Right cardiac atrium (tissue), 5 donors: ENCODE measurements around the gene ATXN2. TPM values are rescaled to one million over a fixed set of nuclear protein-coding genes. Genes with fewer than 3 reads are reported as not detected.
"Not testable (repeated sequence)": the region's sequence is repeated elsewhere in the genome, so short reads cannot be mapped to it uniquely, and the experiment has no call there.

Source experiments
- ATAC-seq, 2 donors: fragments of 200-7000 bp; cut with Tn5 transposase; one replicate each; pipeline versions ENCODE4 v1.8.0 to v1.9.1; 2020; ENCODE audit warnings: moderate library complexity in 2 of 2, mild to moderate bottlenecking in 1 of 2
- DNase-seq, 3 donors: peaks; one replicate each; pipeline ENCODE4 v3.0.0-alpha.2; 2020
- H3K27ac ChIP-seq: one replicate; pipeline ENCODE4 v1.5.1; 2013; ENCODE audit warnings: mild to moderate bottlenecking, low read length, control low read depth, moderate library complexity
- H3K27me3 ChIP-seq: one replicate; pipeline ENCODE4 v1.6.1; 2013; ENCODE audit not compliant: control insufficient read depth, insufficient read depth
- H3K4me1 ChIP-seq: one replicate; pipeline ENCODE4 v1.6.1; 2013; ENCODE audit warnings: low read length; ENCODE audit not compliant: control insufficient read depth, insufficient read depth
- H3K4me3 ChIP-seq: one replicate; pipeline ENCODE4 v1.5.1; 2013; ENCODE audit warnings: low read length, control low read depth
- H3K9me3 ChIP-seq: one replicate; pipeline ENCODE4 v1.6.1; 2013; ENCODE audit warnings: low read length; ENCODE audit not compliant: control insufficient read depth
- WGBS: extraction: QIAGEN DNeasy Blood & Tissue Kit; methylation state at CpG from one replicate; pipeline ENCODE4 v1.1.7; 2013; 5-methylcytosine and 5-hydroxymethylcytosine counted together
- intact Hi-C, 4 donors: fragments of 100-400 bp; cut with DNase I; formaldehyde crosslinking; loops; one replicate each; pipeline versions ENCODE4 v1.11.0 to v1.14.0; 2022 to 2023
- polyA plus RNA-seq: library from polyadenylated mRNA; stranded (reverse); fragments of 200-250 nt; gene quantifications from one replicate; pipeline ENCODE4 v1.2.3, GENCODE V29; 2013
- total RNA-seq, 4 donors: library from RNA; stranded (reverse); fragmentation: NEBNext Ultra II Directional; extraction: Animal tissue kit (Norgen Biotek cat#: 25700); gene quantifications; one replicate each; pipeline ENCODE4 v1.2.1, GENCODE V29; 2021
- donor health status: healthy with polysubstance abuse.
- donor health status: DM: no; HTN: yes; CAD: no.
- donor health status: DM: no; HTN: no; CAD: no.
- donor health status: DM: no; HTN: yes; CAD: no; lungs with severe emphysema.
- donor health status: DM: yes; HTN: yes; CAD: no.

Gene ATXN2
- total and polyA plus RNA-seq, 5 donors, result 27.4 to 57.2 (median 56.8) TPM

DNA sequence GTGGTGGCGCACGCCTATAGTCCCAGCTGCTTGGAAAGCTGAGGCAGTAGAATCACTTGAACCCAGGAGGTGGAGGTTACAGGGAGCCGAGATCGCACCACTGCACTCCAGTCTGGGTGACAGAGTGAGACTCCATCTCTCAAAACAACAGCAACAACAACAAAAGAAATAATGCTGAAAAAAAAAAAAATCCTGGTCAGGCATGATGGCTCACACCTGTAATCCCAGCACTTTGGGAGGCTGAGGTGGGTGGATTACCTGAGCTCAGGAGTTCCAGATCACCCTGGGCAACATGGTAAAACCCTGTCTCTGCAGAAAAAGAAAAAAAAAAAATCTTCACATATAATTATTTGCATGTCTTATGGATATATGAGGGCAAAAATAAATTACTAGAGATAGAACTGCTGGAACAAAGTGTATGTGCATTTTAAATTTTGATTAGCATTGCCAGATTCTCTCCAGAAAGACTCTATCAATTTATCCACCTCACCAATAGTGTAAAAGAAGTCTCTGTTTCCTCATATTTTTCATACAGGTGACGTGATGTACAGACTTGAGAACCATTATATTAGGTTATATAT, 75.4 kb downstream of the ATXN2 start:
- intact Hi-C loops, result loop anchor here in 1 of 4 donors (10.0 kb wide), 1 partner anchor 129 kb away; no protein-coding TSS in a partner anchor
- Histone ChIP-seq H3K4me1 (peaks cover 2% of the 10 kb centered on the region), H3K4me3 (no peak overlapping the region), H3K9me3 (no peaks in the 10 kb centered on the region), H3K27ac (no peak overlapping the region), H3K27me3 (no peaks in the 10 kb centered on the region)
- no peak for DNase-seq
- WGBS, result 98% methylated on average over 5 of the region's 5 CpGs
- ATAC-seq, result no peak

DNA sequence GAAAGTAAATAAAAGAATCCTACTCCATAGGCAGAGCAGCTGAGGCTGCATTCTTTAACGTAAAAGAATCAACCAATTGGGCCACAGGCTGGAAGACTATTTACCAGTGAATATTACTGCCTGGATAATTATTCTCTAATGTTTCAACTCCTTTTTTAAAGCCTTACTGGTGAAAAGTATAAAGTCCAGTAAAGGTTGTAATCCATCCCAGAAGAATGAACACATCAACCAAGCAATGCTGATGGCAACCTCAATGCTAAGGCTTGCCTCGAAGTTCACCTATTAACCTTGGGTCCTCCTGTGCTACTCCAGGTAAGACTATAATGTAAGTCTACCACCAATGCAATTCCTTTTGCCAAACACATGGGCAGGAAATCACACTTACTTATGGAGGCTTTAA, 77.3 kb downstream of the ATXN2 start:
- Histone ChIP-seq H3K27me3 (no peaks in the 10 kb centered on the region), H3K4me3 (no peak overlapping the region), H3K4me1 (peaks cover 2% of the 10 kb centered on the region), H3K27ac (no peak overlapping the region), H3K9me3 (no peaks in the 10 kb centered on the region)
- ATAC-seq (no peak), DNase-seq (no peak)
- WGBS, result 96% methylated on average over 2 of the region's 2 CpGs
- intact Hi-C loops, result loop anchor here in 1 of 4 donors (10.0 kb wide), 1 partner anchor 127 kb away; no protein-coding TSS in a partner anchor

- 82% methylated on average over 2 of the region's 2 CpGs for WGBS
- intact Hi-C loops, result loop anchor here in 1 of 4 donors (10.0 kb wide), 1 partner anchor 125 kb away; no protein-coding TSS in a partner anchor
Observed at GRCh38 chr12:111519937-111520336, 79.2 kb downstream of the ATXN2 start.

GRCh38 chr12:111519083-111519482, 80.0 kb downstream of the ATXN2 start:
- Histone ChIP-seq H3K27me3 (no peaks in the 10 kb centered on the region), H3K4me1 (peaks cover 2% of the 10 kb centered on the region), H3K4me3 (no peak overlapping the region), H3K9me3 (no peaks in the 10 kb centered on the region), H3K27ac (no peak overlapping the region)
- intact Hi-C loops, result no loop called here
- DNase-seq, result no peak
- ATAC-seq, result peak in 1 of 2 donors; percentile 41

More at GRCh38 chr12:111519937-111520336, 79.2 kb downstream of the ATXN2 start:
- Histone ChIP-seq H3K27ac (no peak overlapping the region), H3K4me1 (peaks cover 2% of the 10 kb centered on the region), H3K4me3 (no peak overlapping the region), H3K9me3 (no peaks in the 10 kb centered on the region), H3K27me3 (no peaks in the 10 kb centered on the region)
- ATAC-seq (no peak), DNase-seq (no peak)

GRCh38 chr12:111507719-111508118, 91.4 kb downstream of the ATXN2 start:
- ATAC-seq, H3K9me3 ChIP-seq, intact Hi-C loops, H3K4me1 ChIP-seq, DNase-seq, H3K27me3 ChIP-seq, H3K27ac ChIP-seq, H3K4me3 ChIP-seq: not testable (repeated sequence)
- 93% methylated on average over 5 of the region's 6 CpGs for WGBS

- intact Hi-C loops, H3K4me3 ChIP-seq, H3K27ac ChIP-seq, ATAC-seq, H3K9me3 ChIP-seq, H3K4me1 ChIP-seq, H3K27me3 ChIP-seq: not testable (repeated sequence)
- peak in 1 of 3 donors; percentile 57 for DNase-seq
- 98% methylated on average over 29 of the region's 31 CpGs for WGBS
Observed at GRCh38 chr12:111507258-111507657, 91.9 kb downstream of the ATXN2 start.

DNA sequence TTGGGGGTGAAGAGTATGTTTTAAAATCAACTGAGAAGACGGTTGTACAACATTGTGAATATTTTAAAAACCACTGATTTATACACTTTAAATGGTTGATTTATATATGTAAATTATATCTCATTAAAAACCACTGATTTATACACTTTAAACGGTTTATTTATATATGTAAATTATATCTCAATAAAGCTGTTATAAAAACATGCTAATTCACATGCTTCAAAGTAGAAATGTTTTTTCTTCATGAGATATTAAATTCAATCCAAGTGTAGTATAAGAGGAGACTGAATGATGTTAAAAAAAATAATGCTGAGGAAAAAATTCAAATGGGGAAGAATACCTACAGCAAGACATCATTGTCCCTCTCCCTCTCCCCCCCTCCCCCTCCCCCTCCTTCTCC, 92.9 kb downstream of the ATXN2 start:
- Histone ChIP-seq H3K9me3 (no peaks in the 10 kb centered on the region), H3K27me3 (no peaks in the 10 kb centered on the region), H3K4me1 (no peaks in the 10 kb centered on the region), H3K27ac (no peak overlapping the region), H3K4me3 (no peak overlapping the region)
- WGBS, result 95% methylated on average over 2 of the region's 2 CpGs
- ATAC-seq (no peak), DNase-seq (no peak)
- intact Hi-C loops, result no loop called here

GRCh38 chr12:111505601-111506036, 93.5 kb downstream of the ATXN2 start:
- Histone ChIP-seq H3K4me3 (no peak overlapping the region), H3K9me3 (no peaks in the 10 kb centered on the region), H3K27ac (no peak overlapping the region), H3K27me3 (no peaks in the 10 kb centered on the region), H3K4me1 (no peaks in the 10 kb centered on the region)
- intact Hi-C loops, result no loop called here
- ATAC-seq (no peak), DNase-seq (no peak)
- 86% methylated on average over 1 of the region's 1 CpG for WGBS

GRCh38 chr12:111503116-111503515, 96.0 kb downstream of the ATXN2 start:
- ATAC-seq, result no peak
- WGBS, result 97% methylated on average over 1 of the region's 1 CpG
- DNase-seq, result no peak

DNA sequence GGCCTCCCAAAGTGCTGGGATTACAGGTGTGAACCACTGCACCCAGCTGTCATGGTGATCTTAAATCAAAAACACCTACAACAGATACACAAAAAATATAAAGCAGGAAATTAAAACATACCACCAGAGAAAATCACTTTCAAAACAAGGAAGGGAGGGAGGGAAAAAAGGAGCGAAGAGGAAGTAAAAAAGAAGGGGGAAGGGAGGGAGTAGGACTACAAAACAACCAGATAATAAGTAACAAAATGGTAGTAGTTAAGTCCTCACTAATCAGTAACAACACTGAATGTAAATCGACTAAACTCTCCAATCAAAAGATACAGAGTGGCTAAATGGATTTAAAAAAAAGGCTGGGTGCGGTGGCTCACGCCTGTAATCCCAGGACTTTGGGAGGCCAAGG, 104.4 kb downstream of the ATXN2 start:
- Histone ChIP-seq H3K4me1 (no peaks in the 10 kb centered on the region), H3K9me3 (no peaks in the 10 kb centered on the region), H3K27ac (no peak overlapping the region), H3K4me3 (no peak overlapping the region), H3K27me3 (no peaks in the 10 kb centered on the region)
- WGBS, result 93% methylated on average over 4 of the region's 4 CpGs
- ATAC-seq (no peak), DNase-seq (no peak)
- intact Hi-C loops, result no loop called here

More at GRCh38 chr12:111503116-111503515, 96.0 kb downstream of the ATXN2 start:
- intact Hi-C loops, result no loop called here
- Histone ChIP-seq H3K27ac (no peak overlapping the region), H3K9me3 (no peaks in the 10 kb centered on the region), H3K4me1 (no peaks in the 10 kb centered on the region), H3K4me3 (no peak overlapping the region), H3K27me3 (no peaks in the 10 kb centered on the region)

DNA sequence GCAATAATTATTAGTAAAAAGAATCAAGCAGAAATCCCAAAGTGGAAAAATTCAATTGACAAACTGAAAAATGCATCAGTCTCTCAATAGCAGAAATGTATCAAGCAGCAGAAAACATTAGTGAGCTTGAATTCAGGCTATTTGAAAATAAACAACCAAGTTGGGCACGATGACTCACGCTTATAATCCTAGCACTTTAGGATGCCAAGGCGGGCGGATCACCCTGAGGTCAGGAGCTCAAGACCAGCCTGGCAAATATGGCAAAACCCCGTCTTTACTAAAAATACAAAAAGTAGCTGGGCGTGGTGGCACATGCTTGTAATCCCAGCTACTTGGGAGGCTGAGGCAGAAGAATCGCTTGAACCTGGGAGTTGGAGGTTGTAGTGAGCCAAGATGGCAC, 106.1 kb downstream of the ATXN2 start:
- intact Hi-C loops, ATAC-seq, DNase-seq, H3K27me3 ChIP-seq, H3K4me3 ChIP-seq, H3K9me3 ChIP-seq, H3K27ac ChIP-seq, H3K4me1 ChIP-seq: not testable (repeated sequence)
- WGBS, result 83% methylated on average over 7 of the region's 7 CpGs

DNA sequence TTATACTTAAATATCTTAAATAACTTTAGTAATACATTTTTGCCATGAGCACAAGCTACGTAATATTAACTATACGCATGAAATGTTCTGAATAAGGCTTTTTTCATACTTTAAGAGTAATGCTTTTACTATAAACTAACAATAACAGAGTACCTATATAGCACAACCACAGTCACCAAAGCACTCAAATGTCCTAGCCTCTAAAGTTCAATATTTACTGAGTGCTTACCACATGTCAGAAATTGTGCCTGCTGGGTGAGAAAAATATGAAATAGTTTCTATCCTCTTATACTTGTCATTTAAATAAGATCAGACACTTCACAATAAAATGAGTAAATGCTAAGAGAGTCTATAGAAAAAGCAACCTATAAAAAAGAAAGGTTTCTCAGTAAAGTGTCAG, 110.3 kb downstream of the ATXN2 start:
- Histone ChIP-seq H3K4me3 (no peak overlapping the region), H3K9me3 (no peaks in the 10 kb centered on the region), H3K4me1 (no peaks in the 10 kb centered on the region), H3K27me3 (no peaks in the 10 kb centered on the region), H3K27ac (no peak overlapping the region)
- intact Hi-C loops, result no loop called here
- 85% methylated on average over 2 of the region's 2 CpGs for WGBS
- ATAC-seq (no peak), DNase-seq (no peak)
